Activated effector memory CD4-positive, alpha-beta T cell treated with Interleukin-2 at 50 U/mL for 16 hours (primary cell): ENCODE measurements around the gene C1orf210.

Source experiments
- DNase-seq: peaks from one replicate; pipeline ENCODE4 v3.0.0-alpha.2; 2020

The C1orf210 gene

GRCh38 chr1:43311521-43311920 is 26.1 kb upstream of the C1orf210 start:
- DNase-seq: no peak

DNA sequence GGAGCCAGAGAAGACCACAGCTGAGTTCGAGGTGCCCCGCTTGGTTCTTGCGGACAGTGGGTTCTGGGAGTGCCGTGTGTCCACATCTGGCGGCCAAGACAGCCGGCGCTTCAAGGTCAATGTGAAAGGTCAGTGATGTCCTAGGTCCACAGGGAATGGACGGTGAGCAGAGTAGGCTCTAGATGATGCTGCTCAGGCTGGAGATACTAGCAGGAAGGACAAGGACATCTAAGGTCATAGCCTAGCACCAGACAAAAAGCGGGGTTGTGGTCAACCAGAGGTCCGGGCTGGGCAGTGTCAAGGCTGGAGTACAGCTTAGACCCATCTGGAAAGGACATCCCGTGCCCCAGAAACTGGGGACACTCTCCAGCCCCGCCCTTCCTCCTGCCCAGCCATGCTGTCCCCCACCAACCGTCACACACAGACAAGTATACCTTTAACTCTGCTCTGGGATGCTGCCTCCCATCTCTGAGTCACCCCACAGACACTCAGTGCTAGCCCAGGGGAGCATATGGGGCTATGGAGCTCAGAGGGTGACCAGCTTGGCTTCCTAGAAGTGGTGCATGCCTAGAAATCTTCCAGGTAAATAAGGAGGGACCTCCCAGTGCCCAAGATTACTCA is 24.1 kb upstream of the C1orf210 start:
- no peak for DNase-seq

- no peak for DNase-seq
Observed at GRCh38 chr1:43308635-43309404, 23.4 kb upstream of the C1orf210 start.

DNA sequence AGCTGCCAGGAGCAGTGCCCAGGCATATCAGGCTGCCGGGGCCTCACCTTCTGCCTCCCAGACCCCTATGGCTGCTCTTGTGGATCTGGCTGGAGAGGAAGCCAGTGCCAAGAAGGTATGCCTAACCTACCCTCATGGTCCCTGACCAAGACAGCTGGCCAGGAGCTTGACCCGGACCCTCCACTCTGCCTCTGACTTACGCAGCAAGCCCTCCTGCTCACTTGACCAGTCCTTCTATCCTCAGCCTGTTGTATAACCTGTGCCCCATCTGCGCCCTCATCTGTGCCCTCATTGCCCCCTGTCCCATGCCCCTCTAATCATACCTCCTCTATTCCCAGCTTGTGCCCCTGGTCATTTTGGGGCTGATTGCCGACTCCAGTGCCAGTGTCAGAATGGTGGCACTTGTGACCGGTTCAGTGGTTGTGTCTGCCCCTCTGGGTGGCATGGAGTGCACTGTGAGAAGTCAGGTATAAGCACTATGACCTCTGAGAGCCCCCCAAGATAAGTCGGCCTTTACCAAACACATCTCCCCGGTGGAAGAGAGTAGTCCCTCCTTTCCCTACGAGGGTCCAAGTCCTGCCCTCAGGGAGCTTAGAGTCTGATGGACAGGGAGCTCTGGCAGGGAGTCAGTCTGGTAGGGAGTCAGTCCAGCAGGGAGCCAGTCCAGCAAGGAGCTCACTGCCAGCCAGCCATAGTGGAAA is 22.2 kb upstream of the C1orf210 start:
- DNase-seq: no peak

- no peak for DNase-seq
Observed at GRCh38 chr1:43306688-43307457, 21.5 kb upstream of the C1orf210 start.

DNA sequence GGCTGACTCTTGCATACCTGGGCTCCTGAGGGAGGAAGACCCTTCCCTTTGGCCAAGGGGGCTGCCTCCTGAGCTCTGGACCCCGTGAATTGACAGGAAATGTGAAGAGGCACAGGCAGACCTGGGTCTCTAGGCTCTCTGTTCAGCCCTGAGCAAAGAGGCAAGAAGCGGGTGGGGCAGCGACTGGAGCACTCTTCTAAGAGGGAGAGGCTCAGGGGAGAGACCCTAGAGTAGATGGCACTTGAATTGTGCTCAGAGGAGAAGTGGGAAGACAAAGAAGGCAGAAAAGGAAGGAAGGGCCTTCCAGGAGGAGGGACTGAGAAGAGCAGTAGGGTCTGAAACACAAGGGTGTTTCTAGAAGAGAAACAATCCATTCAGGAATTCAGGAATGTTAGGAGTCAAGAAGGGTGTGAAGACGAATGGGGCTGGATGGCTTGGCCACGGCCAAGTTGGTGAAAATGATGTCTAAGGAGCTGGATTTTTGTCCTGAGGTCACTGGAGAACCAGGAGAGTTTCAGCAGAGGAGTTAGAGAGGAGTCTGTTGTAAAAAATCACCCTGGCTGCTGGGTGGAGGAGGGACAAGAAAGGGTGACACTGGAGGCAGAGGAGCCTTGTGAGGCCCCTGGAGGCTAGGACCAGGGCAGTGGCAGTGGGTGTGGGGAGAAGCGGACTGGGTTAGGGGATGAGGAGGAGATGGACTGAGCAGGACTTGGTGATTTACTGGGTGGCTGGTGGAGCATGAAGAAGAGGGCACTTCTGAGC is 20.7 kb upstream of the C1orf210 start:
- DNase-seq: no peak

GRCh38 chr1:43305461-43305860 is 20.1 kb upstream of the C1orf210 start:
- no peak for DNase-seq

GRCh38 chr1:43304771-43305300 is 19.5 kb upstream of the C1orf210 start:
- no peak for DNase-seq

- no peak for DNase-seq
Observed at GRCh38 chr1:43304314-43304681, 18.9 kb upstream of the C1orf210 start.

DNA sequence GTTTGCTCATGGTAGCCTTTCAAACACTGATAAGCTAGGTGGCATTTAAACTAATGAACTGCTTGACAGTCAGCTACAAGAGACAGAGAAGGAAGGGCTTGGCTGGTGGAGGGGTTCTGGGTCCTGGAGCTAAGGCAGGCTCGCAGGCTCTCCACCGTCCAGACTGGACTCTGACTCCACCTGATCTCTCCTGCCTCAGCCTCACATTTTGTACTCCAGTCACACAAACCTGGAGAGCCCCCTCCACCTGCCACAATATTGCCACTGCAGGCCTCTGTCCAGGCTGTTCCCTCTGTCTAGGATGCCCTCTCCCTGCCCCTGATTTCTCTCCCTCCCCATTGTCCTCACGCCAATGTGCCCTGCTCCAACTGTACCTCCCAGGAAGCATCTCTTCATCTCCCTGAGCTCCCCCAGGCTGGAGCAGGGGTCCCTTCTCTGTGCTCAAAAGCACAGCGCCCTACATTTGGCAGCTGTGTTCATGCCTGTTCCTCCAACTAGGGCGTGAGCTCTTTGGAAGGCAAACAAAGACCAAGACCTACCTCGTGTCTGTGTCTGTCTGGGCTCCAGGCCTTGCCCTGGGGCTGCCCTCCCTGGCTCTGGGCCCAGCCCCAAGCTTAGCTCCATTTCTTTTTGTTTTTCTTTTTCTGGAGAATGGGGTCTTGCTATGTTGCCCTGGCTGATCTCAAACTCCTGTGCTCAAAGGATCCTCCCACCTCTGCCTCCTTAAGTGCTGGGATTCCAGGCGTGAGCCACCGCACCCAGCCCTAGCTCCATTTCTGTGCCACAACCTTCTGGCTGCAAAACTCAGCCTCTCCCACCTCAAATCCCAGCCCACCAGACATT is 18.3 kb upstream of the C1orf210 start:
- no peak for DNase-seq

DNA sequence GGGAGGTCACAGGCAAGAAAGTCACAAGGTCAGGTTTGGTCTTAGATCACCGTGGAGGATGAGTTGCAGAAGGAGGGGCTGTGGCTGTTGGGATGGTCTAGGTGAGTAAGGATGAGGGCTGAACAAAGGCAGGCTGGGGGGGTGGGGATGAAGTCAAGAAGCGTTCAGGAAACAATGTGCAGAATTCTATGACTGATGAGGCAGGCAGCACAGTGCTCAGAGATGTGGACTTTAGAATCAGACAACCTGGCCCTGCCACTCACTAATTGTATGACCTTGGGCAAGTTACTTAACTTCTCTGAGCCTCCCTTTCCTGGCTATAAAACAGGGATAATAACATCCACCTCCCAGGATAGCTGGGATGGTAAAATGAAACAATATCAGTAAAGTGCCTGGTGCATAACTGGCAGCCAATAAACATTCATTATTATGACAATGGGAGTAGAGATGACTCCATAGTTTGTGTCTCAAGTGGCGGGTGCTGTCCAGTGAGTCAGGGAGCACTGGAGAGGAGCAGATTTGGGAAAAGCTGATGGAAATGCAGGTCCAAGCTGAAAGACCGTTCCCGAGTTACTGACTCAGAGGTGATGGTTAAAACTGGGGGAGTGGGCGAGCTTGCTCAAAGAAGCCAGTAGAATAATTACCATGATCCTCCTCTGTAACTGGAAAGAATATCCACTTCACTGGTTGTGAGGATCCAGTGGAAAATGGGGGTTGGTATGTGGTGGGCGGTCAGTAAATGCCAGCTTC is 17.5 kb upstream of the C1orf210 start:
- no peak for DNase-seq

- no peak for DNase-seq
Observed at GRCh38 chr1:43302201-43302600, 16.8 kb upstream of the C1orf210 start.

DNA sequence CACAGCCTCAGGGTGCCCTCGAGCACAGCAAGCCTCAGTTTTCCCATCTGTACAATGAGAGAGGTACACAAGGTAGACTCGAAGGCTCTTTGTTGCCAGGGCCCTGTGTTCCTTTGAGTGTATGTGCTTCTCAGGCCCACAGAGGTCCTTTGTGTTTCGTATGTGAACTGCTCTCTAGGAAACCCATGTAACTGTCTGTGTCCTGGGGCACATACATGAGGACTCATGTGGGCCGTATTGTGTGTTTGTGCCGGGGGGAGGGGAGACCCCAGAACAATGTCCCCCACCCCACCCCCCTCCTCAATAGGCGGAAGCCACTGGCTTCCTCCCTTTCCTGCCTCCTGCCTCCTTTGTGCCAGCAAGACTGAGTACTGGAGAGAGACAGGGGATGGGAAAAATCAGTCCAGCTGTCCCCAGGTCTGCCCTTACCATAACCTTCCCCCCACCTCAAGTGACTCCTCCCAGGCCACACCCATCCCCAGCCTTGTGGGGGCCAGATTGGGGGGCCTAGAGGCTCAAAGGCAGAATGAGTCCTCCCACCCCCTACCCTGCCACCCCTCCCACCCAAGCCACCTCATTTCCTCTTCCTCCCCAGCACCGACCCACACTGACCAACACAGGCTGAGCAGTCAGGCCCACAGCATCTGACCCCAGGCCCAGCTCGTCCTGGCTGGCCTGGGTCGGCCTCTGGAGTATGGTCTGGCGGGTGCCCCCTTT is 15.2 kb upstream of the C1orf210 start, which contains the start of gene TIE1:
Gene TIE1, plus strand, starts transcription at position 605 of the 717 bp plus-strand sequence. Its CDS starts 90 bp downstream, at position 695.
- no peak for DNase-seq

GRCh38 chr1:43299101-43299500 is 13.7 kb upstream of the C1orf210 start:
- no peak for DNase-seq

DNA sequence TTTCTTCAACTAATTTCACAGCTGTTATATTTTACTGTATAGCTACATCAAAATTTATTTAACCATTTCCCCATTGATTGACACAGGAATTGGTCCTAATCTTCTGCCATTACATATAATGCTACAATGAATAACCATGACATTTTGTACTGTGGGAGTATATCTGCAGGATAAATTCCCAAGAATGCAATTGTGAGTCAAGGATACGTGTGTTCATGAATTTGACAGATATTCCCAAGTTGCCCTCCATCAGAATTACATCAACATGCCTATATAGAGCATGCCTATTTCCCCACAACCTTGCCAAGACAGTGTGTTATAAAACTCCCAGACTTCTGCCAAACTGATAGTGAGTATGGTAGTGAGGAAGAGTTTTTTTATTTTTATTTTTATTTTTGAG is 12.7 kb upstream of the C1orf210 start:
- no peak for DNase-seq

DNA sequence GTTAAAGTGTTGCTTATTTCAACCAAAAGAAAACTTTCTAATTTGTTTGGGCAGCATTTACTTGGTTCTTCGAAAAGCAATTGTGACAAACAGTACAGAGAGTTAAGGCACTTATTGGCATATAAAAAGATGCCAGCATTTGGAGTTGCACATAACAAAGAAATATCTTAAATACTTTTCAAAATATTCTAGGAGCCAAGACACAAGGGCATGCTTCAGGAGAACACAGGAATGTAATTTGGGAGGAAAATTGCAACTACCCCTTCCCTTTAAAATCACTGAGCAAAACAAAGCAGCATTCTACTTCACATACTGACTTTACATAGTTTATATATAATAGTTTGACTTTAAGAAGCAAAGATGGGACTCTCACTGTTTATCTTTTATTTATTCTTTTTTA is 10.8 kb upstream of the C1orf210 start:
- DNase-seq: no peak

GRCh38 chr1:43294761-43295160 is 9.4 kb upstream of the C1orf210 start:
- no peak for DNase-seq

DNA sequence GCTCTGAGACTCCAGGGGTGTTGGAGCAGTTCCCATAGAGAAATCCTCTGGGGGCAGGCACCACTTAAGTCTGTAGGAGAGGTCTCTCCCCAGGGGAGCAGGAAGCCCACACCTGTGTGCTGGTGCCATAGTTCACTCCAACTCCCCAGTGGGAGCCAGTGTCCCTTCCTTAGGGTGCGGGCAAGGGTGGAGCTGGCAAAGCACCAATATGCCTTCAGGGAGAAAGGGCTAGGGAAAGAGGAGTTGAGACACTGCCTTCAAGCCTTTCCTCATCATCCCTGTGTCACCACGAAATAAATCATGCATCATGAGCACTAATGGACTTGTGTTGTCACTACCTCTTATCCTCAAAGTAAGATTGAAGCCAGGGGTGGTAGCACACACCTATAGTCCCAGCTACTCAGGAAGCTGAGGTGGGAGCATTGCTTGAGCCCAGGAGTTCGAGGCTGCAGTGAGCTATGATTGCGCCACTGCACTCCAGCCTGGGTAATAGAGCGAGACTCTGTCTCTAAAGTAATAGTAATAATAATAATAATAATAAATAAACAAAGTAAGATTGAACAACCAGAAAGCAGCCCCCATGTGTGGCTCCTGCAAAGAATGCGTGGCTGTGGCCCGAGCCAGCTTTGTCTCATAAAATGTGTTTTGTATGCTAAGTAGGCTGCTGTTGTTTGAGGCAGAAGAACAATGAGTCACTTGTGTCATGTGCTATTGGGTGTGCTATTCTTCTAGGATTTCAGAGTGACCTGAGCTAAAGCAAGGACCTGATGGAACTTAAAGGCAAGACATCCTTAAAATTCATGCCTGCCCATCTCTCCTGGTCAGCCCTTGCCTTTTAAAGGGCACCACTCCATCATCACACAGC is 8.7 kb upstream of the C1orf210 start:
- DNase-seq: no peak

DNA sequence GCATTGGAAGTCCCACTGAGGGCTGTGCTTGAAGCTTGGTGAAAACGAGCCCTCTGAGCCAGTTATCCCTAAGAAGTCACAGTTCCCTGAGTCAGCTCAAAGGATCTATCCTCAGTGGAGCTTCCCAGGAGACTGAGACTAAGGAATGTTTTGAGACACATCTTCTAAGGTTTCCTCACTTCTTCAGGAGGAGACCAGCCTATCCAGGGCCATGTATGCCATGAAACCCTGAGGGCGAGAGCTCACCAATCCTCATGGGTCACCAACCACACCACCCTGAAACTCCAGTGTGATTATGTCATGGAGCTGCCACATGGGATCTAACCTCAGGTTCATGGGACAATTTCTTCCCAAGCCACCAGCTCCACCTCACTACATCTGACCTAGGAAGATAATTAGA is 7.8 kb upstream of the C1orf210 start:
- no peak for DNase-seq
